DMS53 (cell line): ENCODE results near the gene GADD45A.
A peak's percentile ranks its signal among the peaks of the same experiment; 100 is the strongest.
"Not testable (repeated sequence)": the region's sequence is repeated elsewhere in the genome, so short reads cannot be mapped to it uniquely, and the experiment has no call there.

Experiments
- DNase-seq: peaks from one replicate; lab custom pipeline; 2025; lab: John Stamatoyannopoulos, UW

GADD45A gene

DNA sequence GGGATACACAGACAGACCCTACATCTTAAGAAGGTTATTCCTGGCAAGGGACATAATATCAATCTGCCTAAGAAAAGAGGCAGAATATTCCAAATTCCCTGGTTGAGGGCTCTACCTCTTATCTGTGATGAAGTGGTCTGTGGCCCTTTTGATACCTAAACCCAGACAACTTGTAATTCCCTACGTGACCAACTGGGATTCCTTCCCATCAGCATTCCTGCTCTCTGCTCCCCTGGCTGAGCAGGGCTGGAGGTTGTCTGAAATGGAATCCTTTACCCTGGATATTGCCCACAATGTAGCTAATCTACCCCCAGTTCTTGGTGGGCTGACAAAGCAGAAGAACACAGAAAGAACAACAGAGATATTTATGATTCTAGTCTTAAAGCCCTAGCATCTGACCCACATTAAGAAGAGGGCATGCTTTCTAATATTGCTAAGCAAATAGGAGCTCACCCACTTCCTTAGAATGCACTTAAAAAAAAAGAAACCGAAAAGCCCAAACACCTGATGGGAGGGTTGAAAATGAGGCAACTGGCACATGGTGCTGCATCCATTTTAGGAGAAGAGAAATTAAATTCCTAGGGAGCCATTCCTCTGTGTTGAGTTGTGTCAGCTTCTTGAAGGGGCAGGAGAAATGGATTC, 36.8 kb downstream of the GADD45A start:
- DNase-seq: no peak

DNA sequence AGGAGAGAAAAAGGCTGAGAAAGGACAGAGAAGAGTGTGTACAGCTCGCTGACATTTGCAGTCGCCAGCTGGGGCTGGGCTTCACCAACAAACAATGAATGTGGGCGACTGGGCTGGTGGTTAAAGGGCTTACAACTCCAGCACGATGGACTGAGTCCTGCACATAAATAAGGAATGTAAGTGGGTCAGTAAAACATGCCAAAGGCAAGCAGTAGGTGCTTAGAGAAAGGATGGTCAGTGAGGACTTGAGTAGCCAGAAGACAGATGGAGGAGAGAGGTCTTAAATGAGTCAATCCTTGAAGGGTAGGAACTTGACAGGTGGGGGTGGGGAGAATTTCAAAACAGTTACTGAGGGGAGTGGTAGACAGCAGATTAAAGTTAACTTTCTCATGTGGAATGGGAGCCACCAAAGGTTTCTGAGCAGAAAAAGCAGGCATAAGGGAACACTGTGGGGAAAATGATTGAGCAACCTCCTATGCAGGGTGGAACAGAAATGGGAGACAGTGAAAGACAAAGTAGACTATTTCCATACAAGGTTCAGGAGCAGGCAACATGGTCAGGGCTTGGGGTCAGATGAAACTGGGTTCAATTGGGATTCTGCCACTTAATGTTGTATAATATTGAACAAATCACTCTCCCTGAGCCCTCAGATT, 37.4 kb downstream of the GADD45A start:
- DNase-seq: peak; percentile 45

DNA sequence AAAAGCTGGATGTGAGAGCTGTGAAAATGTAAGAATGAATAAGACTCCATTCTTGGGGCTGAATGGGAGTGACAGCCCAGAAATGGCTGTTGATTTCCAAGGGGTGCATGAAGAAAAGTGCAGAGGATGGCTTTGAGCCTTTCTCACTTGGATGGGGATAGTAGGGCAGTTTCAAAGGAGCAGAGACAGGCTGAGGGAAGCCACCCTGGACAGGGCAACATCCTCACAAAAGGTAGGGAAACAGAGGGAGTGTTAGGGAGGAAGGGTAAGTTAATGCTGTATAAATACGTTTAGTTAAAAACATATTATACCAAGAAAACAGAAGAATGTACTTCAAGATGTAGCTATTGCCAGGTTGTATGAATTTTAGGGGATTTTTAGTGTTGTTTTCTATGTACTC, 38.1 kb downstream of the GADD45A start:
- no peak for DNase-seq

DNA sequence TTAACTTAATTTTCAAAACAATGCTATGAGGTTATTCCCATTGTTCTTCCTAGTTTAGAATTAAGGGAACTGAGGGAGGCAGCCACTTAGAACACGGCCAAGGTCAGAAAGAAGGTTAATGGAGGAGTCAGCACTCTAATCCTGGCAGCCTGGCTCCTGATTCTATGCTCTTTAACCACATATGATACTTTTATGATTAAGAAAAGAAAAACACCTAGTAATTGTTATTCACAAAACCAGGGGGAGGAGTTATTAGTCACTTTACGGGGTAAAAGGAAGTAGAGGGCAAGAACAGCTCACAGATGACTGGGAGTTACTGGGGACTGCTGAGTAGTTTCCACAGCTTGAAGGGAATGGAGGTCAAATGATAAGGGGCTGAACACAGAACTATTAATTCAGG, 38.6 kb downstream of the GADD45A start:
- peak; percentile 58 for DNase-seq

DNA sequence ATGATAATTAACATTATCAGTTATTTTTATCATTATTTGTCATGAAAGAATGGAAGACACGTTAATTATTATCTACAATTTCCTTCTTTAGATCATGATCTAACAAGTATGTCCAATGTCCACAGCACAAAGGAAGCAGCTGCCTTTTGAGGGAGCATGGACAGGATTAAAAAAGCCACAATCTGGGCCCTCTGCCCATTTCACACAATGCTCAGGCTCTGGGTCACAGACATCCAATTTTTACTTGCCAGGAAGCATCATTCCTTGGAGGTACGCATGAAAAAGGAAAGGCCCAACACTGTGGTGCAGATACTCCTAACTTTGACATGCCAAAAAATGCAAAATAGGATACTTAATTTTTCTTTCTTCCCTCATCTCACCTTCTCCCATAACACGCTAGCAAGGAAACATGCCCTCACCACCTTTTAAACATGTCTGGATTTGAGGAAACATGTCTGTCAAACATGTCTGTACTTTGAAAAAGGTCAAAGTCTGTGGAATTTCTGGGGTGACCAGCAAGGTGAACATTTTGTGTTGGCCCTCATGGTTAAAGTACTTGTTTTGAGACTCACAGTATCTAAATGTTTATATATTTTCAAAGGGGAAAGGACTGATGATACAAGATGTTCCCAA, 40.0 kb downstream of the GADD45A start:
- peak; percentile 99 for DNase-seq

DNA sequence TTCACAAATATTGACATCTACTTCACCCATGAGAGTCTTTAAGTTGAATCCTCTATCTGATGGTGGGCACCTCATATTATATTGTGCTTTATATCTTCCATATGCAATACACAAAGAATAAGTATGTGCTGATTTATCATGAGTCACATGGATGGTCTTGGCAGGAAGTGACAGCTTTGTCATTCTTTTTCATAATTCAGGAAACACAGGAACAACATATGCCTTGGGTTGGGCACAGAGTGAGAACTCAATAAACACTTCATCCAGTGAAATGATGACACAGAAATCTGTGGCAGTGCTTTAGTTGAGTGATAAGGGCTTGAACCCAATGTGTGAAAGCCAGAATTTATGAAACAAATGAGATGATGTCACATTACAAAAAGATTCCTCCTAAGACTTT, 41.2 kb downstream of the GADD45A start:
- peak; percentile 83 for DNase-seq

- DNase-seq: no peak
Observed at GRCh38 chr1:67729872-67730271, 44.9 kb downstream of the GADD45A start.

DNA sequence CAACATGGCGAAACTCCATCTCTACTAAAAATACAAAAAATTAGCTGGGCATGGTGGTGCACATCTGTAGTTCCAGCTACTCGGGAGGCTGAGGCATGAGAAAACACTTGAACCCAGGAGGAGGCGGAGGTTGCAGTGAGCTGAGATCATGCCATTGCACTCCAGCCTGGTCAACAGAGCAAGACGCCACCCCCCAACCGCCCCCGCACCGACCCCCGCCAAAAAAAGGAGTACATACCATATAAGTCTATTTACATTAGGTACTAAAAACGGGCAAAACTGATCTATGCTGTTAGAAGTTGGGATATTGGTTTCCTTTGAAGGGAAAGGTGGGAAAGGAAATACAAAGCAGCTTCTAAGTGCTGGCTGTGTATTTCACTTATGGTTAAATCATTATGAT, 45.3 kb downstream of the GADD45A start:
- DNase-seq: not testable (repeated sequence)

DNA sequence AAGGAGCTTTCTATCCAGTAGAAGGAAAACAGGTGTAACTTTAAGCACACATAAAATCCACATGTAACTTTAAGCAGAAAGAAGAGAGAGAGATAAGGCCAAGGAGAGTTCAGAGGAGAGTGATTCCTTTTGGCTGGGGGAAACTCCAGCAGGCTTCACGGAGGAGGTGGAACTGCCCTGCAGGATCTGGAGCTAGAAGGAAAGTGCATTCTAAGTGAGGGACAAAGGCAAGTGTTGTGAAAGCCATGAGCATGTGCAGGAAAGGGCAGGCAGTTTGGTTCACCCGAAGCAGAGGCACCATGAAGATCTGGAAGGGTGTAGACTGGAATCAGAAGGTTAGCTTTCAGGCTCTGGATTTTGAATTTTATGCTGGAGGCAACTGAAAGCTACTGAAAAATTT, 46.3 kb downstream of the GADD45A start:
- DNase-seq: no peak

DNA sequence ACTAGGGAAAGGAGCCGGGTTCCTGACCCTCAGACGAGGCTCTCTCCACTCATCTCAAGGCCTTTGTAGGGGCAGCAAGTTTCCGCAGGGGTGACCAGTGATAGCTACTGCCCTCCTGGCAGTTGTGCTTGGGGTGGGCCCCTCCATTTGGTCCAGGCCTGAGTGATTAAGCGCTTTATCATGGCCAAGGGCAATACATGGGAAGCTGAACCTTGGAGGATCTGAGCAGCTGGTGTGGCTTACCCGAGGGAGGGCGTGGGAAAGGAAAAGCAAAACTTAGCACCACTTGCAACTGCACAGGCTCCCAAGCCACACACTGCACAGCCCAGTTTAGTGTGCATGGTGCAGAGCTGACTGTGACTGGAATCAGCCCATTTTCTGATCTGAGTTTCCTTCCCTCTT, 47.8 kb downstream of the GADD45A start:
- no peak for DNase-seq

DNA sequence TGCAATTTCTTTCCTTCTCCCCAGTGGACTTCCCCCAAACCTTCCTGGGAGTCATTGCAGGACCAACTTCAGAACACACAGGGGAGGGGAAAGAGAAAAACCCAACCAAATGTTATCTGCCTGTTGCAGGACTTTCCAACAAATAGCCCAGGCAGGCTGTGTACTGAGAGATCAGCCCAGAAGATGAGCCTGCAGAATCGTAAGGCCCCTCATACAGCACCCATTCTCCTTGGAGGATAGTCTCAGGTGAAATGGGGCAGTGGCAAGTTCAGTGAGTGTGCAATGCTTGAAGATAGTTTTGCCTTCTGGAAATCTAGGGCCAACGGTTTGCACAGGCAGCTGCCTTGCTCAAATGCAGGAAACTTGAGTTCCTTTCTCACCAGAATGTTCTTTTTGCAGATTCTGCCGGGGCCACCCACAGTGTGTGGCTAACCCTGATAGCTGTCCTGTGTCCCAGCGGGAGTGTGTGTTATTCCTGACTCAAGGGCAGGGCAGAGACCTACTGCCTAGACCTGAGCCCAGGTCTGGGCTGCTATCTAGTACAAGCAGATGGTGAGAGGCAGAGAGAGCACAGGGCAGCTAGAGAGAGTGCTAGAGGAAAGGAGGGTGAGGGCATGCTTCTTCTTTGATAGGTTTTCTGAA, 48.8 kb downstream of the GADD45A start:
- no peak for DNase-seq

DNA sequence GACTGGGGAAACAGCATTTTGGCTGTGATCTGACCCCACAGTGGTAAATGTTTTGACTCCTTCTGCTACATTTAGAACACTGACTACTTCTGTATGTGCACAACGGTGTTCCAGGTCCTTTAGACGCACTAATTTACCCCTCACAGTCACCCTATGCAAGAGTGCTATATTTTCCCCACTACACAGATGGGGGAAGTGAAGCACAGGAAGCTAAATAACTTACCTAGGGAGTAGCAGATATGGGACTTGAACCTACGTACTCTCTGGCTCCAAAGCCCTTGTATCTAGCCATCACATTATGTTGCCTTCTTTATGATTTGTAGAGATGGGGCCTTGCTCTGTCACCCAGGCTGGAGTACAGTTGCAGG, 49.3 kb downstream of the GADD45A start:
- no peak for DNase-seq

- no peak for DNase-seq
Observed at GRCh38 chr1:67735206-67735605, 50.2 kb downstream of the GADD45A start.

GRCh38 chr1:67735806-67736627, 51.0 kb downstream of the GADD45A start:
- peak; percentile 98 for DNase-seq

DNA sequence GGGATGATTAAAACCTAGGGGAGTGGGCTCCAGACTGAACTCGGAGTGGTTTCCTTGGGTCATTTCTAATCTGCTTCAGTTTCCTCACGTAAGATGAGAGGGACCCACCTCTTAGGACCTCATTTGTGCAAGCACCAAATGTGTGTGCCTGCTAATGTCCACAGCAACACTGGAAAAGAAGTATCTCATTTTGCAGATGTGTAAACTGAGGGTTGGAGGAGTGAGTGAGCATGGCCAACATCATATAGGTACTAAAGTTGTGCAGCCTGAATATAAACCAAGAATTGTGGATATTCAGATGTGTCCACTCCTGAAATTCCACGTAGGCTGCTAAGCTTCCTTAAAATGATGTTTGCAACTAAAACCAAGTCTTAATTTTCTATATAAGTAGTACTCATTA, 51.7 kb downstream of the GADD45A start:
- no peak for DNase-seq

DNA sequence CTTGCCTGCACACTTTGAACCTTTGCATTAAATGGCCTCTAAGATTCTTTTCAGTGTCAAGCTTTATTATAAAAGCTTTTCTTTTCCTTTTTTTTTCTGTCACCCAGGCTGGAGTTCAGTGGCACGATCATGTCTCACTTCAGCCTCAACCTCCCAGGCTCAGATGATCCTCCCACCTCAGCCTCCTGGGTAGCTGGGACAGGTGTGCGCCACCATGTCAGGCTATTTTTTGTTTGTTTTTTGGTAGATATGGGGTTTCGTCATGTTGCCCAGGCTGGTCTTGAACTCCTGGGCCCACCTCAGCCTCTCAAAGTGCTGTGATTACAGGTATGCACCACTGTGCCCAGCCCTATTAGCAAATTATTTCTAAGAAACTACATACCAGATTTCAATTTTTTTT, 52.9 kb downstream of the GADD45A start:
- DNase-seq: no peak
